Breast epithelium (tissue), 3 donors: ENCODE data around the gene CPEB1.

ENCODE experiments used
- POLR2A ChIP-seq: fragments of 450-650 bp; IDR thresholded peaks from one replicate; pipeline ENCODE4 v1.6.1; 2016; ENCODE audit warnings: antibody characterized with exemption, mild to moderate bottlenecking, moderate library complexity
- POLR2AphosphoS5 ChIP-seq, 3 donors: sonication (generic); formaldehyde crosslinking; IDR thresholded peaks; one replicate each; pipeline ENCODE4 v1.6.1; 2017; ENCODE audit warnings: antibody characterized with exemption in 3 of 3
- TF ChIP-seq, protein P1 (sequence below), 3 donors: fragments of 450-650 bp; IDR thresholded peaks; one replicate each; pipeline ENCODE4 v1.5.1; 2016 to 2017; ENCODE audit warnings: antibody characterized with exemption in 3 of 3, mild to moderate bottlenecking in 3 of 3, moderate library complexity in 3 of 3

DNA sequence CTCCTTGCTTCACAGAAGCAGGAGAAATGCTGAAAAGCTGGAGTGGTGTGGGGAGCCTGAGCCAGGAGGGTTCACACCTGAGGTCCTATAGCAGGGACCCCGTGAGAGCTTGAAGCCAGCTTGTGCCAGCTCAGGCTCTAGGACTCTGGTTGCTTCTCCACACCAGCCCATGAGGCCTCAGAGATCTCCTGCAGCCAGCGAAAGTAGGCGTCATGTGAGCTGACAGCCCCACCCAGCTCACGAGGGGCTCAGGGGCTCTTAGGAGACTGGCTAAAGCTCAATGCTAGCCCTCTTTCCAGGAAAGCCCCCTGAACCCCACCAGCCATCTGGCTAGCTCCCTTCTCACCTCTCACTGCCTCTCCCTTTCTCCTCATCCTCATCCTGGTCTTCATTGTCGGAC is 16.9 kb upstream of the CPEB1 start:
- TF ChIP-seq, protein P1, sequence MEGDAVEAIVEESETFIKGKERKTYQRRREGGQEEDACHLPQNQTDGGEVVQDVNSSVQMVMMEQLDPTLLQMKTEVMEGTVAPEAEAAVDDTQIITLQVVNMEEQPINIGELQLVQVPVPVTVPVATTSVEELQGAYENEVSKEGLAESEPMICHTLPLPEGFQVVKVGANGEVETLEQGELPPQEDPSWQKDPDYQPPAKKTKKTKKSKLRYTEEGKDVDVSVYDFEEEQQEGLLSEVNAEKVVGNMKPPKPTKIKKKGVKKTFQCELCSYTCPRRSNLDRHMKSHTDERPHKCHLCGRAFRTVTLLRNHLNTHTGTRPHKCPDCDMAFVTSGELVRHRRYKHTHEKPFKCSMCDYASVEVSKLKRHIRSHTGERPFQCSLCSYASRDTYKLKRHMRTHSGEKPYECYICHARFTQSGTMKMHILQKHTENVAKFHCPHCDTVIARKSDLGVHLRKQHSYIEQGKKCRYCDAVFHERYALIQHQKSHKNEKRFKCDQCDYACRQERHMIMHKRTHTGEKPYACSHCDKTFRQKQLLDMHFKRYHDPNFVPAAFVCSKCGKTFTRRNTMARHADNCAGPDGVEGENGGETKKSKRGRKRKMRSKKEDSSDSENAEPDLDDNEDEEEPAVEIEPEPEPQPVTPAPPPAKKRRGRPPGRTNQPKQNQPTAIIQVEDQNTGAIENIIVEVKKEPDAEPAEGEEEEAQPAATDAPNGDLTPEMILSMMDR (IDR thresholded peaks at IDR 0.05): no peak
- TF ChIP-seq POLR2AphosphoS5 (IDR thresholded peaks at IDR 0.05): no peak
- no peak for TF ChIP-seq POLR2A
